GM21367 (cell line): ENCODE data around the gene UBE4B.
A peak's percentile ranks its signal among the peaks of the same experiment; 100 is the strongest.
"Not testable (repeated sequence)": the region's sequence is repeated elsewhere in the genome, so short reads cannot be mapped to it uniquely, and the experiment has no call there.

Source experiments
- ATAC-seq: cut with Tn5 transposase; IDR thresholded peaks from one replicate; pipeline ENCODE4 v1.9.1; 2021; ENCODE audit not compliant: unreplicated experiment

UBE4B gene

DNA sequence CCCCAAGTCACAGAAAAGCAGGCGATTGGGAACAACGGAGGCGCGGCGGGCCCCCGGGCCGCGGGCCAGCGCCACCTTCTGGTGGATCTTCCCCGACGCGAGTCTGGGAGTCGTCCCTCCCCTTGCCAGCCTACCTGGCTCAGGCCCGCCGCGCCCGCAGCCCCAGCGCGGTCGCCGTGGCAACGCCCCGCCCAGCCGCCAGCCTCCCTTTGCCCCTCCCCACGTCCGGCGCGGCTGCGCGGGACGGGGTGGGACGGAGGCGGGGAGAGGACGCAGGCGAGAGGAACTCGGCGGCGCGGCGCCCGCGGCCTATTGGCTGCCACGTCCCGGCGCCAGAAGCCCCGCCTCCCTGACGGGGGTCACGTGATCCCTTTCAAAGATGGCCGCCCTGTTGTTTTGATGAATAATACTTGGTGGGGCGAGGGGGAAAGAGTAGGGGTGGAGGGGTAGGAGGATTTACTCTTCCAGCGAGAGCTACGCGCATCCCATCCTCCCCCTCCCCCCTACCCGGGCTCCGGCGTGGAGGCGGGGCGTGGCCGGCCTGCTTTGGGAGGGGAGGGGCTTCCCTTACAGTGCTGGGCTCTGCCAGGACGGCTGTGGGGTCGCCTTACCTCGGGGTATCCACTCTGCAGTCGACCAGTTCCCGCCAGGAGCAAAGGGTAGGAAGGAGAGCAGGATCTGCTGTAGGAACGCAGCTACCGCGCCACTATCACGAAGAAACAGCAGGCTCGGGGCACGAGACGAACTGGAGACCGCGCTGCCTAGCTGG lies at the start of gene UBE4B:
TSS of gene UBE4B (plus strand) at position 369 of the 769 bp plus-strand sequence. CDS start 713 bp downstream, outside the sequence.
- peak; percentile 93 for ATAC-seq

DNA sequence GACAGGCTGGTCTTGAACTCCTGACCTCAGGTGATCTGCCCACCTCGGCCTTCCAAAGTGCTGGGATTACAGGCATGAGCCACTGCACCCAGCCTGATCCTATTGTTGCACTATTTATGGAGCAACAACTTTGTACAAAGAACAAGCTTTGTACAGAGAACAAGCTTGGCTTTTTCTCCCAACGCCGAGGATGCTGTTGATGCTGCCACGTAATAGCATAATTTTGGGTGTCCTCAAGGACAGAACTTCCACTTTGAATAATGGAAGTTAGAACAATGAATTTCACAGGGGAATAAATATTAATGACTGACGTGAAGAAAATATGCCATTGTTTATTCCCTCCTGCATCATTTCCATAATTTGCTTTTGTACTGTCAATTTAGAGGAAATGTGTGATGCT lies 48.5 kb upstream of the UBE4B start:
- ATAC-seq, result no peak

GRCh38 chr1:9985001-9985400 lies 47.8 kb upstream of the UBE4B start:
- no peak for ATAC-seq

DNA sequence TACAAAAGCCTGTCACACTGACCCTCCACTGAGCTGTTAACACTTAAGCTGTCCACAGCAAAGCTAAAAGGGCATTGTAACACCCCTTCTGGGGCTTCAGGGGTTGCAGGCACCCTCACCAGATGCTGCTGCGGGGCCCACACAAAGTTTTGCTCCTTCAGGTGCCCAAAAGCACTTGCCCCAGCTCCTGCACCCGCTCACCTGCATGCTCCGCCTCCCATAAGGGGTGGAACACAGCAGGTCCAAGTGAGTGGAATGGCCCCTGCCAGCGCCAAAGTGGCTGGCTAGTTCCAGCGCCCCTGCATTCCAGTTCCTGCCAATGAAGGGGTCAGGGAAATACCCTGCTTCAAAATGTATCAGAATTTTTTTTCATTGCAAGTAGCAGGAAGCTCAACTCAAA lies 43.0 kb upstream of the UBE4B start:
- ATAC-seq, result no peak

DNA sequence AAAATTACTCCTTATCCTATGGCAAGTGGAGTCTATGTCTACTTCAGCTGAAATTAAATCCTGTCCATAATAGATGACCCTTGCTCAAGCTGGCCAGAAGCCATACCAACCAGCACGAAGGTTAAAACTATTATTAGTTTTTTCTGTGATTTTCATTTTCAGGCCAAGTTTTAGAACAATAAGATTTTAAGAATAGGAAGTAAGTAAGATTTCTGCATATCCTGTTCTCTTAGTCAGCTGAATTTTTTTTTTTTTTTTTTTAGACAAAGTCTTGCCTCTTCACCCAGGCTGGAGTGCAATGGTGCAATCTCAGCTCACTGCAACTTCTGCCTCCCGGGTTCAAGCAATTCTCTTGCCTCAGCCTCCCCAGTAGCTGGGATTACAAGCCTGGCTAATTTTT lies 41.8 kb upstream of the UBE4B start:
- no peak for ATAC-seq

DNA sequence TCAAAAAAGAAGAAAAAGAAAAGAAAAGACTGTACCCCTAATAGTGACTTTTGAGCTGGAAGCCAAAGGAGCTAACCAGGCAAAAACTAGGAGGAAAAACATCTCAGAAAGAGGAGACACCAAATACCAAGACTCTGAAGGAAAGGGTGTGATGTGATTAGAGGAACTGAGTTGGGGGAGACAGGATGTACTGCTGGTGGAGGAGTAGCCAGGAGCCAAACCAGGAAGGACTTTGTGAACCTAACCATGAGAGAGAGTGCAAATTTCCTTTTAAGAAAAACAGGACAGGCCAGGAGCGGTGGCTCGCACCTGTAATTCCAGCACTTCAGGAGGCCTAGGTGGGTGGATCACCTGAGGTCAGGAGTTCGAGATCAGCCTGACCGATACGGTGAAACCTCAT lies 39.8 kb upstream of the UBE4B start:
- no peak for ATAC-seq

DNA sequence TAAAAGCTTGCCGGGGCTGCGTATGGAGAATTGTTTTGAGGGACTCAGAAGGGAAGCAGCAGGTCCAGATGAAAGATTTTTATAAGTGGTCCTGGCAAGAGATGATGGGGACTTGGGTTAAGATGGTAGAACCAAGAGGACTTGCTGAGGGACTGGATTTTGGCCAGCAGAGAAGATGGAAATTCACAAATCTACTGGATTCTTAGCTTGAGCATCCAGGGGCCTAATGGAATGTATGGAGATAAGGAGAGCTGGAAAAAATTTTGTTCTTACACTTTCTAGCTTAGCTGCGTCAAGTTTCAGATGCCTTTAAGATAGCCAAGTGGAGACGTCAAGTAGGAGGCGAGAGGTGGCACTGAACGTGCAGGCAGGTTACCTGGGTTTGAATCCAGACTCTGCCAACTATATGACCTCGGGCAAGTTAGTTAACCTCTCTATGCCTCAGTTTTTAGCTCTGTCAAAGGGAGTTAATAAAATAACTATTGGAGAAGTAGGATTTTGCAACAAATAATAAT lies 39.1 kb upstream of the UBE4B start:
- no peak for ATAC-seq

GRCh38 chr1:9996624-9997582 lies 35.9 kb upstream of the UBE4B start, which contains the start of gene RBP7:
RBP7 (plus strand) TSS chr1:9997228; CDS start chr1:9997259, 31 bp downstream.
- no peak for ATAC-seq

- ATAC-seq, result no peak
Measured at GRCh38 chr1:10001016-10001665, 31.6 kb upstream of the UBE4B start.

DNA sequence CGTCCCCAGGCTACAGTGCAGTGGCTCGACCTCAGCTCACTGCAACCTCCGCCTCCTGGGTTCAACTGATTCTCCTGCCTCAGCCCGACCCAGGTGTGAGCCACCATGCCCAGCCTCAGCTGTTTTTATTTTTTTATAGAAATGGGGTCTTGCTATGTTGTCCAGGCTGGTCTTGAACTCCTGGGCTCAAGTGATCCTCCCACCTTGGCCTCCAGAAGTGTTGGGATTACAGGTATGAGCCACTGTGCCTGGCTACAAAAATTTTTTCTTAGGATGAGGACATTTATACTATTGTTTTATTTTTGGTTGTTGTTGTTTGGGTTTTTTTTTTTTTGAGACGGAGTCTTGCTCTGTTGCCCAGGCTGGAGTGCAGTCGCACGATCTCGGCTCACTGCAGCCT lies 27.5 kb upstream of the UBE4B start:
- not testable (repeated sequence) for ATAC-seq

DNA sequence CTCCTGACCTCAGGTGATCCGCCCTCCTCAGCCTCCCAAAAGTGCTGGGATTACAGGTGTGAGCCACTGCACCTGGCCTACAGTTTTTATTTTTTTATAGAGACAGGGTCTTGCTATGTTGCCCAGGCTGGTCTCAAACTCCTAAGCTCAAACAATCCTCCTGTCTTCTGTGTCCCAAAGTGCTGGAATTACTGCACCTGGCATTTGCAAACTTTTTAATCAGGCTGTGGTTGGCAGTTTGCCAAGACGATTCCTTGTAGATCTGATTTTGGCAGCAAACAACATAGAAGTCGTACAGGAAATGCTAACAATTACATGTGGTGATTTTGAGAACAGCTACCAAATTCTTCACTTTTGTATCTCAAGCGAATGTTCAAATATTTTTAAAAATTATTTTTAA lies 25.6 kb upstream of the UBE4B start:
- no peak for ATAC-seq

DNA sequence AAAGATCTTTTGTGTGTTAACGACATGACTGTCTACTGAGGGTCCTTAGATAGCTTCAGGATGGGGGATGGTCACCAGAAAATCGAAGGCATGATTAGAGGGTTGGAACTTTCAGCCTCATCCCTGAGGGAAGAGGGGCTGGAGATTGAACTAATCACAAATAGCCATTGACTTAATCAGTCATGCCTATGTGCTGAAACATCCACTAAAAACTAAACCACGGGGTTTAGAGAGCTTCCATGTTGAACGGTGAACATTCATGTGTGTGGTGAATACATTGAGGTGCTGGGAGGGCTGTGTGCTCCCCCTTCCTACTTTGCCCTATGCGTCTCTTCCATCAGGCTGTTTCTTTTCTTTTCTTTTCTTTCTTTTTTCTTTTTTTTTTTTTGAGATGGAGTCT lies 18.7 kb upstream of the UBE4B start:
- ATAC-seq, result no peak

- ATAC-seq, result no peak
Measured at GRCh38 chr1:10019561-10019960, 13.2 kb upstream of the UBE4B start.

- ATAC-seq, result no peak
Measured at GRCh38 chr1:10020086-10020485, 12.7 kb upstream of the UBE4B start.

GRCh38 chr1:10020678-10021077 lies 12.1 kb upstream of the UBE4B start:
- not testable (repeated sequence) for ATAC-seq

- not testable (repeated sequence) for ATAC-seq
Measured at GRCh38 chr1:10021992-10022391, 10.8 kb upstream of the UBE4B start.

DNA sequence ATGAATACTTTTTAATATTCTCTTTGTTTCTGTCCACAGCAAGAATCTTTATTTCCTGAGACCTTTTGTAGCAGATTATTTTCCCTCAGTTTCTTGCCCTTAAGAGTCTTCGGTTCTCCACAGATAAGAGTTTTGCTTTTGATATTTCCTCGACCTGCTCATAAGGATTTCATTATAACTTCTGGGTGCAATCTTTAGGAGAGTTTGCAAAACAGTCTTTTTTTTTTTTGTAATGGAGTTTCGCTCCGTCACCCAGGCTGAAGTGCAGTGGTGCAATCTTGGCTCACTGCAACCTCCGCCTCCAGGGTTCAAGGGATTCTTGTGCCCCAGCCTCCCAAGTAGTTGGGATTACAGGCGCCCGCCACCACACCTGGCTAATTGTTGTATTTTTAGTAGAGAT lies 10.1 kb upstream of the UBE4B start:
- ATAC-seq, result no peak

DNA sequence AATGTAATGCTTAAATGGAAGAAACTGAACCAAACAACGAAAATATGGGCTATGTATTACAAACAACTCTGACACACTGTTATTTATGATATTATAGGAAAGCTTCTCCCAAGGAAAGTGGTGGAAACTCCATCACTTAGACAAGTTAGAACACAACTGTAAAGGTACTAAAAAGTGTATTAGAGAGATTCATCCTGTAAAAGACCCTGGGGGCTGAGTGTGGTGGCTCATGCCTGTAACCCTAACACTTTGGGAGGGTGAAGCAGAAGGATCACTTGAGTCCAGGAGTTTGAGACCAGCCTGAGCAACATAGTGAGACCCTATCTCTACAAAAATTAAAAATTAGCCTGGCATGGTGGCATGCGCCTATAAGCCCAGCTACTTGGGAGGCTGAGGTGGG lies 7.4 kb upstream of the UBE4B start:
- no peak for ATAC-seq

- no peak for ATAC-seq
Measured at GRCh38 chr1:10027027-10027426, 5.7 kb upstream of the UBE4B start.

DNA sequence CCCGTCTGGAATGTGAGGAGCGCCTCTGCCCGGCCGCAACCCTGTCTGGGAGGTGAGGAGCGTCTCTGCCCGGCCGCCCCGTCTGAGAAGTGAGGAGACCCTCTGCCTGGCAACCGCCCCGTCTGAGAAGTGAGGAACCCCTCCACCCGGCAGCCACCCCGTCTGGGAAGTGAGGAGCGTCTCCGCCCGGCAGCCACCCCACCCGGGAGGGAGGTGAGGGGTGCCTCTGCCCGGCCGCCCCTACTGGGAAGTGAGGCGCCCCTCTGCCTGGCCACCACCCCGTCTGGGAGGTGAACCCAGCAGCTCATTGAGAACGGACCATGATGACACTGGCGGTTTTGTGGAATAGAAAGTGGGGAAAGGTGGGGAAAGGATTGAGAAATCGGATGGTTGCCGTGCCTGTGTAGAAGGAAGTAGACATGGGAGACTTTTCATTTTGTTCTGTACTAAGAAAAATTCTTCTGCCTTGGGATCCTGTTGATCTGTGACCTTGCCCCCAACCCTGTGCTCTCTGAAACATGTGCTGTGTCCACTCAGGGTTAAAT lies 3.7 kb upstream of the UBE4B start:
- not testable (repeated sequence) for ATAC-seq

- no peak for ATAC-seq
Measured at GRCh38 chr1:10031461-10031860, 1.3 kb upstream of the UBE4B start.
